IPS-18c (cell line): ENCODE data around the gene ACKR4.
"Not testable (repeated sequence)": the region's sequence is repeated elsewhere in the genome, so short reads cannot be mapped to it uniquely, and the experiment has no call there.

ENCODE experiments used
- H3K4me3 ChIP-seq: 2 replicates; pipeline ENCODE4 v1.7.0; 2013; ENCODE audit warnings: low read depth, mild to moderate bottlenecking, low read length, moderate library complexity; ENCODE audit not compliant: insufficient read depth
- H3K9me3 ChIP-seq: one replicate; pipeline ENCODE4 v1.6.1; 2013; ENCODE audit warnings: mild to moderate bottlenecking, low read length, moderate library complexity; ENCODE audit not compliant: control insufficient read depth, insufficient read depth

ACKR4 gene

DNA sequence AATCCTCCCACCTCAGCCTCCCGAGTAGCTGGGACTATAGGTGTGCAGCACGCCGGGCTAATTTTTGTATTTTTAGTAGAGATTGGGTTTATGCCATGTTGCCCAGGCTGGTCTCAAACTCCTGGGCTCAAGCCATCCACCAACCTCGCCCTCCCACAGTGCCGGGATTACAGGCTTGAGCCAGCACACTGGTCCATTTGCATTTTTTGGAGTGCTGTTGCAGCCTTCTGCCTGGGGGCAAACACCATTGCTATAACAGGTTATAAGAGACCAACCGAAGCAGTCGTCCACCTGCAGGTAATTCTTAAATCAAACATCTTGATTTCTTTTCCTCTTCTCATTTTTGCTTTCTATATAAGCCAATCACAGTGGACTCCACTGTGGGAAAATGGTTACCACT lies 27.7 kb downstream of the ACKR4 start:
- no peaks in the 10 kb centered on the region for H3K9me3 ChIP-seq

DNA sequence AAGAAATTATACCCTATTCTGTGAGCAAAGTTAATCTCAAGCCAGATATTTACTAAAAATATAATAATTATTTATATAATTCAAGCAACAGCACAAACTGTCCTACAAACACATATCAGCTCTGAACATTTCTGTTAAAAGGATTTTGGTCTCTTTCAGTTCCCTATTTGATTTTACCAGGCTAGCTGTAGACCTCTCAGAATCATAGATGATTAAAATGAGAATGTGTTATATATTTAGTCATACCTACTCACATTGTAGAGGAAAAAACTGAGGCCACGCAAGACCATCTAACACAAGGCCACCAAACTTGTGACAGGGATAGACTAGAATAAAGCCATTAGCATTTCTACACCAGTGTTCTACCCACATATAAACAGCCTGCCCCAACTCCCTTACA lies 28.5 kb downstream of the ACKR4 start:
- no peaks in the 10 kb centered on the region for H3K9me3 ChIP-seq
- no peak overlapping the region for H3K4me3 ChIP-seq

More for the DNA sequence above, 27.7 kb downstream of the ACKR4 start:
- H3K4me3 ChIP-seq: no peak overlapping the region

- Histone ChIP-seq H3K4me3 (no peak overlapping the region), H3K9me3 (no peaks in the 10 kb centered on the region)
Measured at GRCh38 chr3:132626955-132627354, 29.9 kb downstream of the ACKR4 start.

DNA sequence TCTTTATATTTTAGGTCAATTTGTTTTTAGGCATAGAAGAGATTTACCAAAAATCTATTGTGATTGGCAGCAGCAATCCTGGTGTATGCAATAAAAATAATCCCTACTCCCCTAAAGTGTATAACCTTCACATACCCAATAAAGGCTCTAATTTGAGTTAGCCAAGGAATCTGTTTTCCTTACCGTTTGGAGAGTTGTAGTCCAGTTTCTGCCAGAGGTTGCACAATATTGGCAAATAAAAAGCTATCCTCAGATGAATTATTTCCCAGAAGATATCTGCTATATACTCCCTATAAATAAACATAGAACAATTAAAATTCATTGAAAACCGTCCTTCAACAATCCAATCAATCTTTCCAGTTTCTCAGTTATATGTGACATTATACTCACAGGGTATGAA lies 31.1 kb downstream of the ACKR4 start:
- no peaks in the 10 kb centered on the region for H3K9me3 ChIP-seq
- H3K4me3 ChIP-seq: no peak overlapping the region

DNA sequence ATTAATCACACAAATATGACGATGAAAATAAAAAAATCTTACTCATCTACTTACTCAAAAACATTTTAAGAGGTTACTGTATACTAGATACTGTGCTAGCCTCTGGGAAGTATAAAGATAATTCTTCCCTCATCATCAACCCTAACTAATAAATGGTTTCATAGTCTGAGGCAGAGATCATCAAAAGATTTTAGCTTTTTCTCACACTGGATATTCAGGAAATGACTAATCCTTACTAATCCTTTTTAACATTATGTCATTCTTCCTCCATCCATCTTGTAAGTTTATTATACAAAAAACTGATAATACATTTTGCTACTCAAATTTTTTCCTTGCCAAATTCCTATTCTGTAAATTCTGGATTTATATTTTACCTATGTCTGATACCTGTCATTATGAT lies 32.9 kb downstream of the ACKR4 start:
- H3K9me3 ChIP-seq: no peaks in the 10 kb centered on the region
- no peak overlapping the region for H3K4me3 ChIP-seq

DNA sequence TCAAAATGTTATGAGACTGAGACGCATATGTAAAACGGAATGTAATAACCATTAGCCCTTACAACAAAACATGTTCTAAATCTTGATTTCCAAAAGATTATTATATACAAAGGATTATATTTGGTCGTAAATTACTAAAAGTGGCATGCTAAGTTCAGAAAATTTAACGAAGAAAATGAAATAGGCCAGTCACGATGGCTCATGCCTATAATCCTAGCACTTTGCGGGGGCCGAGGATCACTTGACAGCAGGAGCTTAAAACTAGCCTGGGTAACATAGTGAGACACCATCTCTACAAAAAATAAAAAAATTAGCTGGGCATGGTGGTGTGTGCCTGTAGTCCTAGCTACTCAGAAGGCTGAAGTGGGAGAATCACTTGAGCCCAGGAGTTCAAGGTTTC lies 33.5 kb downstream of the ACKR4 start:
- Histone ChIP-seq H3K9me3 (no peaks in the 10 kb centered on the region), H3K4me3 (no peak overlapping the region)

DNA sequence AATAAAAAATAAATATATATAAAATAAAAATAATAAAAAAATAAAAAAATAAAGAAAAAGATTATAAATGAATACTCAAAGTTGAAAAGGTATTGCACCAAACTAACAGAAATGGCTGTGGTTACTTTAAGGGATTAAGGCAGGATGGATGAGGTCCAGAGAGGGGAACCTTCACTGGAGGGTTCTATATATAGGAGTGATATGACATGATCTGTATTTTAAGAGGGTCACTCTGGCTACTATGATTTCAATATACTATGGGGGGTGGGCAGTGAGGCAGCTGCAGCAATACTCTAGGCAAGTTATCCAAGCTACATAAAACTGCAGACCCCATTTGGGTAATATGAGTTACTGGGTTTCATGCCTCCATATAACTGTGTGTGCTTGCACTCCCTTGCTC lies 38.0 kb downstream of the ACKR4 start:
- Histone ChIP-seq H3K9me3 (no peaks in the 10 kb centered on the region), H3K4me3 (no peak overlapping the region)

DNA sequence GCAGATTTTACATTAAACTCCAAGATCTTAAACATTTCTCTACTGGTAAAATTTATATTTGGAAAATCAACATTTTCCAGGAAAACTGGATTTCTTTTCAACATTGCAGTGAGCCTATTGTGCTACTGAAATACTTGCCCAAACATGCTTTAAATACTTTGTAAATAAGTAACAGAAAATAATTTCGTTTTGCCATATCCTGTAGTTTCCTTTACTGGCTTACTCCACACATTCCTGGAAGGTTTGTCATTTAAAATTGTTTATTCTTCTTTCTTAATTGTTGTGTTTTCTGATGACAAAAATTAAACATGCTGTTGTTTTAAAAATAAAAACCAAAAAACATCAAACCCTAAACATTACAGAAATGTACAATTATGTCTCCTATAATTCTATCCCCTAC lies 40.5 kb downstream of the ACKR4 start:
- Histone ChIP-seq H3K9me3 (no peaks in the 10 kb centered on the region), H3K4me3 (no peak overlapping the region)

- Histone ChIP-seq H3K4me3 (no peak overlapping the region), H3K9me3 (no peaks in the 10 kb centered on the region)
Measured at GRCh38 chr3:132638706-132639105, 41.6 kb downstream of the ACKR4 start.

DNA sequence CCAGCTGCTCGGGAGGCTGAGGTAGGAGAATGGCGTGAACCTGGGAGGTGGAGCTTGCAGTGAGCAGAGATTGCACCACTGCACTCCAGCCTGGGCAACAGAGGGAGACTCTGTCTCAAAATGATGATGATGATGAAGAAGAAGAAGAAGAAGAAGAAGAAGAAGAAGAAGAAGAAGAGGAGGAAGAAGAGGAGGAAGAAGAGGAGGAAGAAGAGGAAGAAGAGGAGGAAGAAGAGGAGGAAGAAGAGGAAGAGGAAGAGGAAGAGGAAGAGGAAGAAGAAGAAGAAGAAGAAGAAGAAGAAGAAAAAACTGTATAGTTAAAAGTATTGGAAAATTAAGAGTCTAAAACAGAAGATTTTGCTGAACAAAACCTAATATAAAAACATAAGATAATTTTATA lies 44.4 kb downstream of the ACKR4 start:
- H3K9me3 ChIP-seq, H3K4me3 ChIP-seq: not testable (repeated sequence)

- no peak overlapping the region for H3K4me3 ChIP-seq
- no peaks in the 10 kb centered on the region for H3K9me3 ChIP-seq
Measured at GRCh38 chr3:132641837-132642538, 44.9 kb downstream of the ACKR4 start.

DNA sequence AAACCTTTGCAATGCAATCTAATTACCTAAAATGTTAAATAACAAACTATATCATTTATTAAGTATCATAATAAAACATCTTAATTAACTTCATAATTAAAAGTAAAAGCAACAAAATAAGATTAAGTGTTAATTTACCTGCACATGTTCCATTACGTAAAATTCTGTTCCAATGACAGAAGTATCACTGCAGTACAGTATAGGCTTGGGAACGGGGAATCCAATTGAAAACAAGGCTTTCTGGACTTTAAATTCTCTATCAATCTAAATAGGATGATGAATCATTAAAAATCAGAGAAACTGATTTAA lies 45.4 kb downstream of the ACKR4 start:
- Histone ChIP-seq H3K9me3 (no peaks in the 10 kb centered on the region), H3K4me3 (no peak overlapping the region)

GRCh38 chr3:132643366-132643765 lies 46.3 kb downstream of the ACKR4 start:
- no peaks in the 10 kb centered on the region for H3K9me3 ChIP-seq
- H3K4me3 ChIP-seq: no peak overlapping the region

DNA sequence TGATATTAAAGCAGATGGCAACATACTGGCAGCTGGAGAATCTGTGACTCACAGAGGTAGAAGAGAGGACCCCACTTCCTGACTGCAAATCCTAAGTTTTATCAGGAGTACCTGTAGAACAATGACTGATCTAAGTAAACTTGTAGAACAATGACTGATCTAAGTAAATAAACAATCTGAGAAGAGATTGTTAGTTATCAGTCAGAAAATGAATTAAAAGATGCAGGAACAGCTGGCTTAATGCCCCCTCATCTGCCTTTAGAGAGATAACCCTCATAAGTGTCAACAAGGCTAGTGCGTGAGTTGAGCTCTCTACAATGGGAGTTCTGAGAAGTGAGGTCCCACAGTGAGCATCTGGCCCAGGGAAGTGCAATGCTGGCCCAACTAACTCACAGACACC lies 48.0 kb downstream of the ACKR4 start:
- no peak overlapping the region for H3K4me3 ChIP-seq
- no peaks in the 10 kb centered on the region for H3K9me3 ChIP-seq

DNA sequence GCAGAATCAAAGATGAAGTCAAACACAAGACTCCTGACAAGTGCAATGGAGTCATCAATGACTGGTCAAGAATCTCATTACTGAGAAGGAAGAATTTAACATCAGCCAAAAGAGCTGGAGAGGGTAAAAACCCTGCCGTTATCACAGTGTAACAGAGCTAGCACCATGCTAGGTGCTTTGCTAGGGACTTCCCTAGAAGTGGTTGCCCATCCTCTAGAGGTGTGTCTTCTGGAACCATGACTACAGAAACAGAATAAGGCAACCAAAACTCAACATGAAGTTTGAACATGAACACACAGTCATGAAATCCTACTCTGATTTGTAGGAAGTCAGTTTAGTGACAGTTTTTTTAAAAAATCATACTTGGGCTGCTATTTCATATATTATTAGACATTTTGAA lies 53.1 kb downstream of the ACKR4 start:
- no peaks in the 10 kb centered on the region for H3K9me3 ChIP-seq
- no peak overlapping the region for H3K4me3 ChIP-seq
